Muscle of leg (tissue), 11 donors: ENCODE results near the gene ALAS2. TPM values are rescaled to one million over a fixed set of nuclear protein-coding genes. Genes with fewer than 3 reads are reported as not detected.

ENCODE experiments used
- DNase-seq: peaks from one replicate; pipeline ENCODE4 v3.0.0; 2013
- H3K27ac ChIP-seq: one replicate; pipeline ENCODE4 v1.5.1; 2013; ENCODE audit warnings: mild to moderate bottlenecking, low read length, control low read depth
- H3K27me3 ChIP-seq: one replicate; pipeline ENCODE4 v1.6.1; 2013; ENCODE audit warnings: low read length; ENCODE audit not compliant: control insufficient read depth, insufficient read depth
- H3K36me3 ChIP-seq: one replicate; pipeline ENCODE4 v1.6.1; 2013; ENCODE audit warnings: low read length; ENCODE audit not compliant: control insufficient read depth, insufficient read depth
- H3K4me1 ChIP-seq: one replicate; pipeline ENCODE4 v1.6.1; 2013; ENCODE audit warnings: low read length; ENCODE audit not compliant: control insufficient read depth, insufficient read depth
- H3K4me3 ChIP-seq: one replicate; pipeline ENCODE4 v1.5.1; 2013; ENCODE audit warnings: low read length, control low read depth
- H3K9me3 ChIP-seq: replicated peaks from 2 replicates; pipeline ENCODE4 v1.6.1; 2013; ENCODE audit warnings: low read depth, low read length; ENCODE audit not compliant: control insufficient read depth
- WGBS: methylation state at CpG from one replicate; pipeline ENCODE4 v1.1.5; 2013; ENCODE audit warnings: missing lambda C conversion rate; ENCODE audit not compliant: insufficient coverage; 5-methylcytosine and 5-hydroxymethylcytosine counted together
- polyA plus RNA-seq, 8 donors: library from polyadenylated mRNA; unstranded; fragments of 120-200 nt; gene quantifications; one replicate each; pipeline versions ENCODE4 v1.2.1 to v1.2.3, GENCODE V29; 2013; ENCODE audit warnings: inconsistent platforms in 1 of 8, low replicate concordance in 1 of 8; ENCODE audit not compliant: insufficient read length in 8 of 8, insufficient read depth in 1 of 8
- total RNA-seq: library from RNA; stranded (reverse); fragments of 120-200 nt; gene quantifications from one replicate; pipeline ENCODE4 v1.2.4, GENCODE V29; 2013

The ALAS2 gene
- total and polyA plus RNA-seq, 9 donors = 17.6 to 64.6 (median 43.7) TPM

- no peak overlapping the region for H3K4me3 ChIP-seq
- peak; percentile 23 for DNase-seq
Observed at GRCh38 chrX:55007656-55008055, 23.1 kb downstream of the ALAS2 start.

DNA sequence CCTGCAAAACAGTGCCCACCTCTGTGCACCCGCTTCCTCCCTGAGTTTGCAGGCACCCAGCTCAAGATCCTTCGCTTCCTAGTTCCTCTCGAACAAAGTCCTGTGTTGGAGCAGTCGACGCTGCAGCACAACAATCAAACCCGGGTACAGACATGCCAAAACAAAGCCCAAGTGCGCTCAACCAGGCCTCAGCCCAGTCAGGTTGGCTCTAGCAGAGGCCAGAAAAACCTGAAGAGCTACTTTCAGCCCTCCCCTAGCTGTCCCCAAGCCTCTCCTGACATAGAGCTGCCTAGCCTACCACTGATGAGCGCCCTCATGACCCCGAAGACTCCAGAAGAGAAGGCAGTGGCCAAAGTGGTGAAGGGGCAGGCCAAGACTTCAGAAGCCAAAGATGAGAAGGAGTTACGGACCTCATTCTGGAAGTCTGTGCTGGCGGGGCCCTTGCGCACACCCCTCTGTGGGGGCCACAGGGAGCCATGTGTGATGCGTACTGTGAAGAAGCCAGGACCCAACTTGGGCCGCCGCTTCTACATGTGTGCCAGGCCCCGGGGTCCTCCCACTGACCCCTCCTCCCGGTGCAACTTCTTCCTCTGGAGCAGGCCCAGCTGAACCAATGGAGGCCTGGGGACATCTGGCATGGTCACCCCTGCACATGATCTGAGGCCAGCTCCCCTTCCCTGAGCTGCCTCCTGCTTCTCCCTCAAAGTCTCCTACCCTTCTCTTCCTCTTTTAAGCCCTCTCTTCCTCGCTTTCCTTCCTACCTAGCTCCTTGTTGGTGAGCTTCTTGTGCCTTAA lies 23.8 kb downstream of the ALAS2 start:
- DNase-seq = no peak
- no peak overlapping the region for H3K27ac ChIP-seq
- peaks cover 39% of the 10 kb centered on the region for H3K36me3 ChIP-seq
- H3K4me3 ChIP-seq = no peak overlapping the region
- no peaks in the 10 kb centered on the region for H3K9me3 ChIP-seq
- H3K4me1 ChIP-seq = peaks cover 8% of the 10 kb centered on the region
- peaks cover 23% of the 10 kb centered on the region for H3K27me3 ChIP-seq
- WGBS = 79% methylated on average over 18 of the region's 18 CpGs

More at GRCh38 chrX:55007656-55008055, 23.1 kb downstream of the ALAS2 start:
- 53% methylated on average over 4 of the region's 6 CpGs for WGBS
- Histone ChIP-seq H3K4me1 (peaks cover 8% of the 10 kb centered on the region), H3K27ac (no peak overlapping the region), H3K27me3 (peaks cover 23% of the 10 kb centered on the region), H3K9me3 (no peaks in the 10 kb centered on the region), H3K36me3 (peaks cover 33% of the 10 kb centered on the region)

DNA sequence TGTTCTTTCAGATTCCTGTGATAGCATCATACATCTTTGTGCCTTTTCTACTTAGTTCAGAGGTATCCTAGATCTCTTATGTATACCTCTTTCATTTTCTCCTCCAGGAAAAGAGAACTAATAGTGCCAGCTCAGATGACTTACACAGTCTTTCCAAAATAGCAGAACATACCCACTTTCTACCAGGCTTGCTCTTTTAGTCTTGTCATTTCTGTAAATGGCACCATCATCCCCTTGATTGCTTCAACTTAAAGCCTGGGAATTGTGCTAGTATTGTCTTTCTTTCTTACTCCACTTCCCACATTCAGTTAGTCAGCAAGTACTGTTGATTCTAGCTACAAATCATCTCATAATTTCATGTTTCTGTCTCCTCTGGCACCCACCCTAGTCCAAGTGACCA lies 25.5 kb downstream of the ALAS2 start:
- no peak overlapping the region for H3K27ac ChIP-seq

GRCh38 chrX:55004231-55004630 lies 26.5 kb downstream of the ALAS2 start:
- Histone ChIP-seq H3K27ac (no peak overlapping the region), H3K4me3 (no peak overlapping the region), H3K36me3 (peaks cover 40% of the 10 kb centered on the region), H3K4me1 (peaks cover 6% of the 10 kb centered on the region), H3K9me3 (no peaks in the 10 kb centered on the region), H3K27me3 (peaks cover 27% of the 10 kb centered on the region)
- WGBS = 88% methylated on average over 1 of the region's 1 CpG
- no peak for DNase-seq

More for the DNA sequence above, 25.5 kb downstream of the ALAS2 start:
- H3K36me3 ChIP-seq = peaks cover 40% of the 10 kb centered on the region
- peaks cover 10% of the 10 kb centered on the region for H3K4me1 ChIP-seq
- no peaks in the 10 kb centered on the region for H3K9me3 ChIP-seq
- H3K27me3 ChIP-seq = peaks cover 24% of the 10 kb centered on the region
- H3K4me3 ChIP-seq = no peak overlapping the region
- no peak for DNase-seq

DNA sequence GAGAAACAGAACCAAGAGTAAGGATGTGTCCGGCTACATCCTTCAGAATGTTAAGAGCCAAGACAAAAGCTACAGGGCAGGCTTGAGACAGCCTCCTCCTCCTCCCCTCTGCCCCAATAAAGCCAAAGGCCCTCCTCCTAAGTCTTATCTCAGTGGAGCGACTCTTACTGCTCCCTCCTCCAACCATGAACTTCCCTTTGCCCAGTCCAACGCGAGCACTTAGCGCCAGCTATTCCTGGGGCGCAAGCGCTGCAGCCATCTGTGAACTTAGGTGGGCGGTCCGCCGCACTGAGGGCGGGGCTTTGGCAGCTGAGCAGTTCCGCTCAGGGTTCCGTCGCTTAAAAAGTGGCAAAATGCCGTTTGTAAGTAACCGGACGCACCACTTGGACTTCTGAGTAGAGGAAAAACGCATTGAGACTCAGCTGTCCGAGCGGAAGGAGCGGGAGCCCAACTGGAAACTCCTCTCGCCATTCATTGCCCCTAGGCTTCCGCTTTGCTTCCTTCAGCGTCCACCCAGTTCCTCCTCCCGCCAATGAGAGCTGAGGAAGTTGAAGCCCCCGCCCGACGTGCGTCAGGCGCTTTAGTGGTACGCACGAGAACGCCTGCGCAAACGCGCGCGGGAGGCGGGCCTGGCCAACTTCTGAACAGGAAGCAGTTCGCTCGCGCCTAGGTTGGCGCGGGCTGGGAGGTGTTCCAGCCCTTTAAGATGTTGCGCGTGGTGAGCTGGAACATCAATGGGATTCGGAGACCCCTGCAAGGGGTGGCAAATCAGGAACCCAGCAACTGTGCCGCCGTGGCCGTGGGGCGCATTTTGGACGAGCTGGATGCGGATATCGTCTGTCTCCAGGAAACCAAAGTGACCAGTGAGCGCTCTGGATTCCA lies 30.8 kb downstream of the ALAS2 start, which contains the start of gene APEX2:
Gene APEX2 (plus strand): TSS at position 647 of the 882 bp plus-strand sequence. CDS start 60 bp downstream, at position 707.
- WGBS = 36% methylated on average over 50 of the region's 55 CpGs
- Histone ChIP-seq H3K27me3 (peaks cover 24% of the 10 kb centered on the region), H3K9me3 (no peaks in the 10 kb centered on the region), H3K4me3 (peak within 1 kb of the TSS; percentile 78), H3K4me1 (peaks cover 5% of the 10 kb centered on the region), H3K36me3 (peaks cover 28% of the 10 kb centered on the region), H3K27ac (peak within 1 kb of the TSS; percentile 98)
- DNase-seq = peak; percentile 97

DNA sequence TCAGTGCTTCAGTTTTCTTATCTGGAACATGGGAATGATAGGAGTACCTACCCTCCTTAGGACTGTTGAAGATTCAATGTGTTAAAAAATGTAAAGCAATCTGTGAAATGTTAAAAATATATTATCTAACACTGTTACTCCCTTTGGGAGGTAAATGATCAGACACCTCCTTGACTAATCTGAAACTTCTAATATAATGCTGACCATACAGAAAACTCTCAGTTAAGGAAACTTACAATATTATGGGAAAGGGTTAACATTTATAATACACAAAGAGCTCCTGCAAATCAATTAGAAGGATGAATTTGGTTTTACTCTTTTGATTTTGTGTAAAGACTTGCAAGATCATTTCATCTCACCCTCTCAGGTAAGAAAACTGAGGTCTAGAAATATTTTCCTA lies 35.2 kb downstream of the ALAS2 start:
- Histone ChIP-seq H3K27me3 (peaks cover 35% of the 10 kb centered on the region), H3K36me3 (no peaks in the 10 kb centered on the region), H3K4me3 (no peak overlapping the region), H3K27ac (no peak overlapping the region), H3K9me3 (no peaks in the 10 kb centered on the region), H3K4me1 (peaks cover 13% of the 10 kb centered on the region)
- DNase-seq = no peak

DNA sequence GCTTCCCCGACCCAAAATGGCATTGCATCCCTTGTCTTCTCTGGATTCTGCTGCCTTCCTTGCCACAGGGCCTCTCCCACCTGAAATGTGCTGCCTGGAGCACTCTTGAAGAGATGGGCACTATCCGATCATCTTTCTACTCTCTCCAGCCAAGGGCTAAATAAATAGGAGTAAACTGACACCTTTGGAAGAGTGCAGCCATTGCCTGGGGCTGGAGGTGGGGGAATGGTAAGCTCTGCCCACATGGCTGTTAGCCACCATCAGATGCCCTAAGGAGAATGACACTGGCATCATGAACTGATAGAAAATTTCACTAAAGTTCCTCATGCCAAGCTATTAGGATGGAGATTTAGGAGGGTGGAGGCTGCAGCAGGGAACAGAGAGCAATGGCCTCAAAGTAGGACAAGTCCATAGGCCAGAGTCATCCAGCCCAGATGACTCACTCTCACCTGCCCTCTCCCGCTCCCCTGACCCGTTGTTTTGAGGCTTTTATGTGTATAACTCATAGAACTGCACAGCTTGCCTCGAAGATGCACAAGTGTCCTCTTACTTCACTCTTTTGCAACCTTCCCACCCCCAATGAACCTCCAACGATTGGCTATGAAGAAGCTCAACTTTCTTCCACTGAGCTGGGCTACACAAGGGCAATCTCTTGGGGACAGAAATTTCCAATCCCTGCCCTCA lies 36.0 kb downstream of the ALAS2 start:
- H3K9me3 ChIP-seq = no peaks in the 10 kb centered on the region
- WGBS = 42% methylated on average over 3 of the region's 6 CpGs
- no peak overlapping the region for H3K4me3 ChIP-seq
- peak; percentile 24 for DNase-seq
- H3K36me3 ChIP-seq = no peaks in the 10 kb centered on the region
- H3K27me3 ChIP-seq = peaks cover 30% of the 10 kb centered on the region
- peaks cover 13% of the 10 kb centered on the region for H3K4me1 ChIP-seq
- no peak overlapping the region for H3K27ac ChIP-seq

DNA sequence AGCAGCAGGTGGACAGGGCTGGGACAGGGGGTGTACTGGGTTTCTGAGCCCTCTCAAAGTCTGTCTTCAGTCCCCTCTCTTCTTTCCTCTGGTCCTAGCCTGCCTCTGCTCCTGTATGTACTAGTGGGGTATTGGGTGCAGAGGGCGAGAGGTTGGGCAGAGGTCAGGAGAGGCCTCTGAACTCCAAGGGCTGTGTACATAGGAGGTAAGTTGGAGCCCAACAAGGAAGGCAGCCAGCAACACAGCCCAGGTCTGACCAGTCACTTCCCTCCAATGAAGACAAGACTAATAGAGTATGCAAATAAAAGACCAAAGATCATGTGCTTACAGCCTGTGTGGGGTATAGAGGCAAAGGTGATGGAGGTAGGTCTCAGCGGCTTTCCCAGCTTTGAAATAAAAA lies 36.7 kb downstream of the ALAS2 start, which contains the start of gene PFKFB1:
Gene PFKFB1 (minus strand): TSS at position 90 of the 400 bp plus-strand sequence. CDS start 181 bp downstream, outside the sequence.
- WGBS = no CpG with 5 or more reads among the region's 2 CpGs
- H3K4me3 ChIP-seq = no peak within 1 kb of the TSS
- no peak for DNase-seq
- peaks cover 13% of the 10 kb centered on the region for H3K4me1 ChIP-seq
- H3K36me3 ChIP-seq = no peaks in the 10 kb centered on the region
- H3K9me3 ChIP-seq = no peaks in the 10 kb centered on the region
- H3K27ac ChIP-seq = peak within 1 kb of the TSS; percentile 29
- peaks cover 29% of the 10 kb centered on the region for H3K27me3 ChIP-seq

DNA sequence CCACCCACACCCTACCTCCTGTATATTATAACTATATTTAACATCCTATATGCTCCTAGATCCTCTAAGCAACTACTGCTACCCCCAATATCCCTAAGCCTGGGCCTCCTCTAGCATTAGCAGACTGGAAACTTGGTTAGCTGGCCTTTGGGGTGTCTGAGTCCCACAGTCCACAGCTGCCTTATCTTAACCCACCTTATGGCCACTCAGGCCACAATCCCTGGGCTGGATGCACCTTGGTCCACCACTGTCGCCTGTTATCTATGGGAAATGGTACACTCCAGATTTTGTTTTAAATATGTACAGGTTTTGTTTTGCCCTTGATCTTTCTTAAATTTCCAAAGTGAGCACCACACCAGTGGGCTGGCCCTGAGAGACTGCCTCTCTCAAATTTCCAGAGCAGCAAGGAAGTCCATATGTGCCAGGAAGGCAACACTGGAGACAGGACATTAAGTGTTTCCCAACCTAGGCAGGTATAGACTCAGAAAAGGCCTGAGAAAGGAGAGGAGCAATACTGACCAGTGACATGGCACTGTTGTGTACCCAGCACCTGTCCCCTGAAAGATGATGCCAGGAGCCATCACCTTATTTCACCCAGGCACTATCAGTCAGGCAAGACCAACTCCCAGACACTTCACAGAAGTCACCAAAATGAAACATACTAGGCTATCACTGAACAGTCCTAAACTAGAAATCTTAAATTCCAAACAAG lies 37.7 kb downstream of the ALAS2 start:
- Histone ChIP-seq H3K4me3 (no peak overlapping the region), H3K27ac (no peak overlapping the region), H3K9me3 (no peaks in the 10 kb centered on the region), H3K27me3 (peaks cover 29% of the 10 kb centered on the region), H3K36me3 (no peaks in the 10 kb centered on the region), H3K4me1 (peaks cover 13% of the 10 kb centered on the region)
- no peak for DNase-seq
- no CpG with 5 or more reads among the region's 1 CpG for WGBS
